Epithelial cell of prostate (primary cell): ENCODE measurements around the gene NUDT3.
A peak's percentile ranks its signal among the peaks of the same experiment; 100 is the strongest.
"Not testable (repeated sequence)": the region's sequence is repeated elsewhere in the genome, so short reads cannot be mapped to it uniquely, and the experiment has no call there.

Experiments used
- DNase-seq: peaks from one replicate; pipeline ENCODE4 v3.0.0-alpha.2; 2011; ENCODE audit warnings: low read depth, low spot score
- H3K27ac ChIP-seq: fragments of 450-650 bp; 2 replicates; pipeline ENCODE4 v1.5.1; 2017; ENCODE audit warnings: mild to moderate bottlenecking

The NUDT3 gene

DNA sequence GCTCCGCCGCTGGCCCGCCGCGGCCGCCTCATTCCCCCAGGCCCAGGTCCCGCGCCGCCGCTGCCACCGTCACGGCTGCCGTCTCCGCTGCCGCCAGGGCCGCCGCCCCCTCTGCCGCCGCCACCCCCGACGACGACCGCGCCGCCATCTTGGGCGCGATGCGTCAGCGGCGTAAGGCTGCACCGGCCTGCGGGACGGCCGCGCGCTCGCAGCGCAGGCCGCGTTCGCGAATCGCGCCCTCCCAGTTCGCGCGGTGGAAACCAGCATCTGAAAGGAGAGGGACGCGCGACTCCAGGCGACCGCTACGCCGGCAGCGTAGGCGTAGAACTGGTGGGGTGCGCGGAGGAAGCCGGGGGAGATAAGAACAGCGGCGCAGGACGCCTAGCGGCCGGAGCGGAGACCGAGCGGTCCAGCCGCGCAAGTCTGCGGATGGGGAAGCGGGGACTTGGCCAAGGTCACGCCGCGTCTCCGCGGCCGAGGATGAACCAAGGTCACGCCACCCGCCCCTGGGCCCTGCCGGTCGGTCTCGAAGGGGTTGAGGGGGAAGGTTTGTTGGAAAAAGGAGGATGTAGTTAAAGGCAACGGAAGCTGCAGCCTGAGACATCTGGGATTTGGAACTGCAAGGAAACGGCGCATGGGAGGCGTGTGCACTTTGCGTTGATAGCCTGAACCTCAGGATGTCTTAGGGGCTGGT is at the start of gene NUDT3:
Gene NUDT3 (minus strand): TSS at position 173 of the 694 bp plus-strand sequence. CDS start 307 bp downstream, outside the sequence.
- peak; percentile 56 for DNase-seq
- H3K27ac ChIP-seq: peak within 1 kb of the TSS; percentile 86

DNA sequence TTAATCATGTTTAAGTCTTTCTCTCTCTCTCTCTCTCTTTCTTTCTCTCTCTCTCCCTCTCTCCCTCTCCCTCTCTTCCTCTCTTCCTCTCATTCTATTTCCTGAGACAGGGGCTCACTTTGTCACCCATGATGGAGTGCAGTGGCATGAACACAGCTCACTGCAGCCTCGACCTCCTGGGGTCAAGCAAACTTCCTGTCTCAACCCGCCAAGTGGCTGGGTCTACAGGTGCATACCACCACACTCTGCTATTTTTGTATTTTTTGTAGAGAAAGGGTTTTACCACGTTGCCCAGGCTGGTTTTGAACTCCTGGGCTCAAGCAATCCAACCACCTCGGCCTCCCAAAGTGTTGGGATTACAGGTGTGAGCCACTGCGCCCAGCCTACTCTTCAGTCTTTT is 49.1 kb upstream of the NUDT3 start:
- H3K27ac ChIP-seq: no peak overlapping the region
- no peak for DNase-seq

DNA sequence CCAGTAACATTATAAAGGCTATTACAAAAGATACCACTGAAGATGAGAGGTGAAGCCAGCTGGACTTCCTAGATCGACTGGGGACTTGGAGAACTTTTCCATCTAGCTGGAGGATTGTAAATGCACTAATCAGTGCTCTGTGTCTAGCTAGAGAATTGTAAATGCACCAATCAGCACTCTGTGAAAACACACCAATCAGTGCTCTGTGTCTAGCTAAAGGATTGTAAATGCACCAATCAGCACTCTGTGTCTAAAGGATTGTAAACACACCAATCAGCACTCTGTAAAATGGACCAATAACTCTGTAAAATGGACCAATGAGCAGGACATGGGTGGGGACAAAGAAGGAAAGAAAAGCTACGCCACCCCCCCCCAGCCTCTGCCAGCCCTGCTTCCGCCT is 47.0 kb upstream of the NUDT3 start:
- no peak for DNase-seq
- H3K27ac ChIP-seq: no peak overlapping the region

DNA sequence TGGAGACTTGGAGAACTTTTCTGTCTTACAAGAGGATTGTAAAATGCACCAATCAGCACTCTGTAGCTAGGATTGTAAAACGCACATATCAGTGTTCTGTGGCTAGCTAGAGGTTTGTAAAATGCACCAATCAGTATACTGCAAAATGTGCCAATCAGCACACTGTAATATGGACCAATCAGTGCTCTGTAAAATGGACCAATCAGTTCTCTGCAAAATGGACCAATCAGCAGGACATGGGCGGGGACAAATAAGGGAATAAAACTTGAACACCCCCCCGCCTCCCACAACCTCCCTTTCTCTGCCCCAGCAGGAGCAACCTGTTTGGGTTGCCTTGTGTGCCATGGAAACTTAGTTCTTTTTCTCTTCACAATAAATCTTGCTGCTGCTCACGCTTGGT is 46.2 kb upstream of the NUDT3 start:
- no peak for DNase-seq
- H3K27ac ChIP-seq: no peak overlapping the region

DNA sequence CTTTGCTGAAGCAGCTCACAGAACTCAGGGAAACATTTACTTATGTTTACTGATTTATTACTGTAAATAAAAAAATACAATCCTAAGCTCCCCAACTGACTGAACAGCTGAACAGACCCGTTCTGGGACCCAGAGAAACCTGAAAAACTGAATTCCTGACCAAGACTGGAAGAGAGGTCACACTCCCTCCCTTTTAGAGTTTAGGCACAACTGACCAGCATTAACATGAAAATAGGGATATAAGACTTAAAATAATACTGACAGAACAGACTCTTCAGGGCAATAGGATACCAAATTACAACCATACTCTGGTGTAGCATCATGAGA is 45.1 kb upstream of the NUDT3 start:
- no peak for DNase-seq
- H3K27ac ChIP-seq: no peak overlapping the region

DNA sequence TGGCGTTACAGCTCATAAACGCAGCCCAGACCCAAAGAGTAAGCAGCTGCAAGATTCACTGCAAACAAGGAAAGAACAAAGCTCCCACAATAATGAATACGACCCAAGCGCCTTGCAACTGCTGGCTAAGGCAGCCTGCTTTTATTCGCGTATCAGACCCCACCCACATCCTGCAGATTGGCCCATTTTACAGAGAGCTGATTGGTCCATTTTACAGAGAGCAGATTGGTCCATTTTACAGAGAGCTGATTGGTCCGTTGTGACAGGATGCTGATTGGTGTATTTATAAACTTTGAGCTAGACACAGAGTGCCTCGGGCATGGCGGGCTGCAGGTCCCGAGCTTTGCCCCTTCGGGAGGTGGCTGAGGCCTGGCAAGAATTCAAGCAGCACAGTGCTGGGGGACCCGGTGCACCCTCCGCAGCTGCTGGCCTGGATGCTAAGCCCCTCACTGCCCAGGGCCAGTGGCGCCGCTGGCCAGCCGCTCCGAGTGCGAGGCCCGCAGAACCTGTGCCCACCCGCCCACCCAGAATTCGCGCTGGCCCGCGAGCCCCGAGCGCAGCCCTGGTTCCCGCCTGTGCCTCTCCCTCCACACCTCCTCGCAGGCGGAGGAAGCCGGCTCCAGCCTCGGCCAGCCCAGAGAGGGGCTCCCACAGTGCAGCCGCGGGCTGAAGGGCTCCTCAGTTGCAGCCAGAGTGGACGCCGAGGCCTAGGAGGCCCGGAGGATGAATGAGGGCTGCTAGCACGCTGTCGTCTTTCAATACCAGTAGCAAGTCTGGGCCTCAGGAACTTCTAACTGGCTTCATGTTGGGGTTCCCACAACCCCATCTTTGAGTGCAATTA is 44.6 kb upstream of the NUDT3 start:
- no peak for DNase-seq

GRCh38 chr6:34435916-34436315 is 43.4 kb upstream of the NUDT3 start:
- no peak for DNase-seq
- no peak overlapping the region for H3K27ac ChIP-seq

More for the DNA sequence above, 44.6 kb upstream of the NUDT3 start:
- no peak overlapping the region for H3K27ac ChIP-seq

- H3K27ac ChIP-seq: peak within 1 kb of the TSS; percentile 81
- DNase-seq: peak; percentile 54
Measured at GRCh38 chr6:34425498-34426410, 33.3 kb upstream of the NUDT3 start, which contains the start of gene RPS10. Gene RPS10 (minus strand): TSS chr6:34426069. CDS start chr6:34425221, 848 bp downstream.

DNA sequence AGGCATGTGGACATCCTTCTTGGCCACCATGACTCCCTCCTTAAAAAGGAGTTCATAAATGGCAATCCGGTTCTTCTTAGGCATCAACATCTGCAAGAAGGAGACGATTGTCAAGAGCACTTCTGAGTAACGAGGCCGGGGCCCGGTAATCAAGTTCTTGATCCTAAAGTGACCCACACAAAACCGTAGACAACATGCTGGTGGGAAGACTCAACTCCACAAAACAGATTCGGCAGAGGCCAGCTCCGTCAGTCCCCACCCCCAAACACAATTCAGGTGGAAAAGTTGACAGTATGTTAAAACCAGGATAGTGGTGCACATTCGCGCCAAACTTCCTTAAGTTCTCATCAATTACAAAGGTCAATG is 32.6 kb upstream of the NUDT3 start:
- no peak for DNase-seq
- peak overlapping the region; percentile 81 for H3K27ac ChIP-seq

GRCh38 chr6:34424200-34425131 is 32.0 kb upstream of the NUDT3 start:
- DNase-seq: no peak
- H3K27ac ChIP-seq: peak overlapping the region; percentile 81

- peak overlapping the region; percentile 81 for H3K27ac ChIP-seq
- no peak for DNase-seq
Measured at GRCh38 chr6:34423254-34423653, 30.8 kb upstream of the NUDT3 start.

DNA sequence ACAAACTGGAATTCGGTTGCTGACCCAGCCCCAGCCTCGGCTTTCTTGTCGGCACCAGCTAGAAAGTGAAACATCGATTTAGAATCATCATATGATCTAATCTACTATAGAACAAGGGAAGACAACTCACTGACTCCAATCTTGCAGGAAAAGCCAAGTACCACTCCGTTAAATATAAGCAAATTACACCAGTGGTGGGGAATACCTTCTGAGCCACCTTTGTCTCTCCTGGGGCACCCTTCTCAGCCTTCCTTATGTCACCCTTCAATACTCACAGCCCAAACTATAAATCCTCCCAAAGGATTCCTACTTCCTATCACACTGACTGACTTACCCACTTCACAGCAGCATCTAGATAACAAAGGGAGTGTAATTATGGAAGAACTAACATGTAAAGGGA is 25.9 kb upstream of the NUDT3 start:
- H3K27ac ChIP-seq: peak overlapping the region; percentile 8
- no peak for DNase-seq

- H3K27ac ChIP-seq: peak overlapping the region; percentile 29
- DNase-seq: no peak
Measured at GRCh38 chr6:34416877-34417371, 24.5 kb upstream of the NUDT3 start.

DNA sequence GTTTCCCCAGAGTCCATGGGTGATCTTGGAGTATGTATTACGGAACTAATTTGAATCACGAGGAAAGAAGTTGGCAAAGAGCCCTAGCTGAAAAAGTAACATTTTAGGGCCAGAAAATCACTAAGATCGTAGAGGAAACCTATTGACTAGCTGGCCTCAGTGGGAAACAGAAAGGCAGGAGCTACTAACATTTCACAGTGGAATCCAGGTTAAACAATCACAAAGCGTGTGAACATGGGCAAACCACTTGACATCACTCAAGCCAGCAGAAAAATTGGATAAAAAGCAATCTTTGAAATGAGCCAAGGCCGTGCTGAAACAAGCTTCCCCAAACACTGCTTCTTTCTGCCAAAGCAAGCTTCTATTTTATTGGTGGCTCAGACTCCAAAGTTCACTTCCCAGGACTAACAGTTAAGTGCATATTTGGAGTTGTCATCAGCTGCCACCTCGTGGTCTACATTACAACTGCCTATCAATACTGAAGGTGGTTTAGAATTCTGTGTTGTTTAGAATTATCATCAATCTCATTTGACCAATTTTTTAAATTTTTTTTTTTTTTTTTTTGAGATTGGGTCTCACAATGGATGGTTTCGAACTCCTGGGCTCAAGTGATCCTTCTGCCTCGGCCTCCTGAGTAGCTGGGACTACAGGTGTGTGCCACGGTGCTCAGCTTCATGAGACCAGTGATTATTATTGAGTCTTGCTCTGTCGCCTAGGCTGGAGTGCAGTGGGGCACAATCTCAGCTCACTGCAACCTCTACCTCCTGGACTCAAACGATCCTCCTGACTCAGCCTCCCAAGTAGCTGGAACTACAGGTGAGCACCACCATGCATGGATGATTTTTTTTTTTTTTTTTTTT is 22.8 kb upstream of the NUDT3 start:
- DNase-seq: no peak
- peak overlapping the region; percentile 29 for H3K27ac ChIP-seq

- peak; percentile 69 for DNase-seq
- H3K27ac ChIP-seq: no peak overlapping the region
Measured at GRCh38 chr6:34412643-34413214, 20.3 kb upstream of the NUDT3 start.

DNA sequence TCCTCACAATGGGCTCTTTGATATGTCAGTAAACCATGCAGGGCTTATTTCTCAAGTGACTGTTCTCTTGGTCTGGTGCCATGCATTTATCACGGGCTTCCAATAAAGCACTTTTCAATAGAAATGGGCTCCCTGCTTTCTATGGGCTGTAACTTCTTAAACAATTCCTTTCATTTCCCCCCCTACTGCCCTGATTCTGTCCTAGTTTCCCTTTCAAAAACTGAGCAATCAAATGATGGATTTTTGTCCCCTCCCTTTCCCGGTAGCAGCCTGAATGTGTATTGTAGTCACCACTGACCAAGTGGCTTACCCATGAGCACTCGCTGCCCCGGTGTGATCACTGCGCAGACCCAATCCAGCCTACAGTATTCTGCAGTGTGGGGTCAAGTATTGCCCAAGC is 19.5 kb upstream of the NUDT3 start:
- H3K27ac ChIP-seq: no peak overlapping the region
- DNase-seq: no peak

DNA sequence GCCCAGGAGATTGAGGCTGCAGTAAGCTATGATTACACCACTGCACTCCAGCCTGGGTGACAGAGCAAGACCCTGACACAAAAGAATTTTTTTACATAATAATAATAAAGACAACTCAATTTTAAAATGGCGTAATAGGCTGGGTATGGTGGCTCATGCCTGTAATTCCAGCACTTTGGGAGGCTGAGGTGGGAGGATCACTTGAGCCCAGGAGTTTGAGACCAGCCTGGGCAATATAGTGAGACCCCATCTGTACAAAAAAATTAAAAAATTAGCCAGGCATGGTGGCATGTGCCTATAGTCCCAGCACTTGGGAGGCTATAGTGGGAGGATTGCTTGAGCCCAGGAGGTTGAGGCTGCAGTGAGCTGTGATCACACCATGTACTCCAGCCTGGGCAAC is 15.4 kb upstream of the NUDT3 start:
- not testable (repeated sequence) for H3K27ac ChIP-seq, DNase-seq

- no peak for DNase-seq
- H3K27ac ChIP-seq: no peak overlapping the region
Measured at GRCh38 chr6:34396518-34396917, 4.0 kb upstream of the NUDT3 start.
